ENCODE data around the gene ST7L.

Gene ST7L

GRCh38 chr1:112614460-112615065, 4.4 kb downstream of the ST7L start:
- DNase-seq: no peak

DNA sequence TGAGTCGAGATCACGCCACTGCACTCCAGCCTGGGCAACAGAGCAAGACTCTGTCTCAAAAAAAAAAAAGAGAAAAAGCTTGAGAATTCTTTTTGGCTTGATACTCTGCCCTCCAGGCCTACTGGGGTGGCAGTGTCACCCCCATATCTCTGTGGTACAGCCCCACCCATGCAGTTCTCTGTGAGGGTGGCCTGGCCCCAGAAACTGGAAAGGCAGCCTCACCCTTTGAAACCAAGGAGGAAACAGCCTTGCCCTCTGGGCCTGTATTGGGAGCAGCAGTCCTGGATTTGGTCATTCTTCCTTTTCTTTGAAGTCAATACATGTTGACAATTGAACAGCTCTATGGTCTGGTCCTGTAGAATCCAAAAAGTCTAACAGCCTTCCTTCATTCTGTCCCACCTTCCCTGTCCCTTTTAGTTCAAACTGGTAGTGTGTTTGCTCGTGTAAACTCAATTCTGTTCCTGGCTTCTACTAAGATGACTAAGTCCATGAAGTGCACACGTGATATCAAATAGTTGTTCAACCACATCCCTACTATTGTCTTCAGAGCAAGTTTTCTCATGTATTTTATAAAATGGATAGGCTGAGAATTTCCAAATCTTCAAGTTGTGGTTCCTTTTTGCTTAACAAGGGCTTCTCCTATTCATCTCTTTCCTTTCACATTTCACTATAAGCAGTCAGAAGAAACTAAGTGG, 13.2 kb downstream of the ST7L start:
- DNase-seq: no peak

- DNase-seq: no peak
Observed at GRCh38 chr1:112603541-112603940, 15.4 kb downstream of the ST7L start.

DNA sequence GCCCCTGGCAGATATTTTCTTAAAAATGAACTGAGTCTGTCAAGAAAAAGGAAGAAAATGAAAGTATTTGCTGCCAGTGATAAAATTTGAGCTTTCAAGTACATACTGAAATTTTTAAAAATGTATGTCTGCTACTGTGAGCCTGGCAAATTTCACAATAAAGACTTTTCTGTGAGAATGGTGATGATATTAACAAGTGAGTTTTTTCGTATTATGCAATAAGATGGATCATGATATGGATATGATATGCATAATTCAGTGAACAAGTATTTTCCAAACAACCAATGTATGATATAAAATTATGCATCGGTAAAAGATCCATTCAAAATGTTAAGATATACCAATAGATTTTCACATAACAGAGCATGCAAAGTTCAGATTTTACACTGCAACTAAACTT, 15.9 kb downstream of the ST7L start:
- DNase-seq: no peak

GRCh38 chr1:112599477-112599876, 19.5 kb downstream of the ST7L start:
- DNase-seq: no peak

GRCh38 chr1:112594208-112594876, 24.6 kb downstream of the ST7L start:
- no peak for DNase-seq

DNA sequence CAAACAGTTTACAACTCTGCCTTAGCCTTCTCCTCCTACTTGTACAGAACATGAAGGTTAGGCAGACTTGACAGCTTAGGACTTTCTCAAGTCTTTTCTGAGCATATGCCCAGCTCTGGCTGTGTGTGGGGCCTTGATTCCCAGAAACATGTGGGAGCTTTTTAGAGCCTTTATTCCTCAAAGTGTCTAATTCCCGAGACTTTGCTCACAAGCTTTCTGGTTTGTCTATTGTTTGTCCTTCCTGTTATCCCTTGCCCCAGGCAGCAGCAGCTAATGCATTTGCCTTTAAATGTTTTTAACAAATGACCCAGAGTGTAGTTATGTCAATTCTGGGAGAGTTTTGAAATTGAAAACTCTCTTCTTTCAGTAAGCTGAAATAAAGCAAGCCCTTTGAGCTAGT, 29.2 kb downstream of the ST7L start:
- DNase-seq: no peak

DNA sequence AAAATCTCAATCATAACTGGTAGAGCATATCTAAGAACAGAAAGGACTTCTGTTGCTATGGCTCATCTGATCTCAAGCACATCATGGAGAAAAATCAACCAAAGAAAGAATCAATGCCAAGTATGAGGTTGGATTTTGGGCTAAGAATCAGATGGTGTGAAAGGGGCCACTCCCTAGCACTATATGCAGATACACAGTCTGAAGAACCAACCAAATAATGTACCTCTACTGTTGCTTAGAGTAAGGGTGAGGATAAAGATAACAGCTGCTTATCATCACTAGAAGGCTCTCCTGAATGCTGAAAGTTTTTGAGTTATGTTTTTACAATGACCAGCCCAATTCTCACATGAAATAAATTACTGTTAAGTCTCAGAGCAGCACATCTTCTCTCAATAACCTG, 35.6 kb downstream of the ST7L start:
- no peak for DNase-seq

GRCh38 chr1:112581586-112582192, 37.3 kb downstream of the ST7L start:
- no peak for DNase-seq

- no peak for DNase-seq
Observed at GRCh38 chr1:112579801-112580510, 39.0 kb downstream of the ST7L start.

- no peak for DNase-seq
Observed at GRCh38 chr1:112576240-112576639, 42.7 kb downstream of the ST7L start.

GRCh38 chr1:112575154-112575804, 43.7 kb downstream of the ST7L start:
- DNase-seq: no peak

GRCh38 chr1:112565800-112566199, 53.1 kb downstream of the ST7L start:
- no peak for DNase-seq

DNA sequence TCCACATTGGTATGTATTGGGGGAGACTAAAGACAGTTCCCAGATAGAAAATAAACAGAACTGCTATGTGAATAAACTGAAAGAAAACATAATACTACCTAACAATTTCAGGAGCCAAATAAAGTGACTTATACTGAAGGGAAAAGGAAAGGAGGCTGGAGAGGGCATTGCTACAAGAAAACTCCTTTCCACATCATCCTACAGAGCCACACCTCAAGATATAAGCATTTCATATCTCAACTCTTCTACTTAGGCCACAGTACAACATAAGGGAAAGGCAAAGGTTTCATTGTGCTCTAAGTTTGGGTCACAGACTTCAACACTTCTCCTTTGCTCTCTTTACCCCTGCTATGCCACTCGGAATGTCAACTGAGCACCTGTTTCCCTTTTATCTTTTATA, 54.9 kb downstream of the ST7L start:
- no peak for DNase-seq

- DNase-seq: no peak
Observed at GRCh38 chr1:112563341-112563740, 55.6 kb downstream of the ST7L start.

GRCh38 chr1:112558634-112559033, 60.3 kb downstream of the ST7L start:
- DNase-seq: no peak

- no peak for DNase-seq
Observed at GRCh38 chr1:112557385-112557784, 61.6 kb downstream of the ST7L start.

DNA sequence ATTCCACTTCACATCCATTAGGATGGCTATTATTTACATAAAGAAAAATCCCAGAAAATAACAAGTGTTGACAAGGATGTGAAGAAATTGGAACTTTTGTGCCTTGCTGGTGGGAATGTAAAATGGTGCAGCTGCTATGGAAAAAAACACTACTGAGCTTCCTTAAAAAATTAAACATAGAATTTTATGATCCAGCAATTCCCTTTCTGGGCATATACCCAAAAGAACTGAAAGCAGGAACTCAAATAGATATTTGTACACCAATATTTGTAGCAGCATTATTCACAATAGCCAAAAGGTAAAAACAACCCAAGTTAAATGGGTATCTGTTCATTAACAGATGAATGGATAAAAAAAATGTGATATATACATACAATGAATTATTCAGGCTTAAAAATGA, 64.5 kb downstream of the ST7L start:
- no peak for DNase-seq

GRCh38 chr1:112549590-112549989, 69.4 kb downstream of the ST7L start:
- no peak for DNase-seq

- DNase-seq: no peak
Observed at GRCh38 chr1:112548547-112548946, 70.4 kb downstream of the ST7L start.

GRCh38 chr1:112546076-112546475, 72.9 kb downstream of the ST7L start:
- no peak for DNase-seq

DNA sequence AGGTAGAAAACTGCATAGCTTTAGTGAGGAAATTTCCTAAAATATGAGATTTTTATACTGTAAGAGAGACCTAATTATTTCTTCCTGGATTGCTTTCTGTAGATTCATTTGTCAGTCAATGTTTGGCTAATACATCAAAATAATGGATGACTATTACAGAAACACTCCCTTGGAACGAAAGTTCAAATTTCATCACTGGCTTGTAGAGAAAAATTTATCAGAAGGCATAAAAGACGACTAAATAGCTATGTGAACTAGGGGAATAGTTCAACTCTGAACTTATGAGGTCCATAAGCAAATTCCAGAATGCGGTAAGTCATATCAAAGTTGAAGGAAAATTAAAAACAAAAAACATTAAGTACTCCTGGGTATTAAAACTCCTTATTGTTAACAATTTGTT, 74.2 kb downstream of the ST7L start:
- DNase-seq: no peak
